HG03097 (cell line): ENCODE measurements around the gene BICC1.

ENCODE experiments used
- ATAC-seq: cut with Tn5 transposase; IDR thresholded peaks from one replicate; pipeline ENCODE4 v1.9.1; 2021; ENCODE audit not compliant: unreplicated experiment, low FRiP score

The BICC1 gene

DNA sequence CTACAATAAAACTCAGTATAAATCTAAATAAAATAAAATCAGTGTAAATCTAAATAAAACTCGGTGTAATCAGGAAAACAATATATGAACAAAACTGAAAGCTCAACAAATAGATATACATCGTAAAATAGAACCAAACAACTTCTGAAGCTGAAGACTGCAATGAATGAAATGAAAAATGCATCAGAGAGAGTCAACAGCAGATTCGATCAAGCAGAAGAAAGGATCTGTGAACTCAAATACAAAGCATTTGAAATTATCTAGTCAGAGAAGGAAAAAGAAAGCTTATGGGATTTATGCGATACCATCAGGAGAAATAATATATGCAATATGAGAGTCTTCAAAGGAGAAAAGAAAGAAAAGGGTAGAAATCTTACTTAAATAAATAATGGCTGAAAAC is 255.0 kb downstream of the BICC1 start:
- ATAC-seq, result no peak

DNA sequence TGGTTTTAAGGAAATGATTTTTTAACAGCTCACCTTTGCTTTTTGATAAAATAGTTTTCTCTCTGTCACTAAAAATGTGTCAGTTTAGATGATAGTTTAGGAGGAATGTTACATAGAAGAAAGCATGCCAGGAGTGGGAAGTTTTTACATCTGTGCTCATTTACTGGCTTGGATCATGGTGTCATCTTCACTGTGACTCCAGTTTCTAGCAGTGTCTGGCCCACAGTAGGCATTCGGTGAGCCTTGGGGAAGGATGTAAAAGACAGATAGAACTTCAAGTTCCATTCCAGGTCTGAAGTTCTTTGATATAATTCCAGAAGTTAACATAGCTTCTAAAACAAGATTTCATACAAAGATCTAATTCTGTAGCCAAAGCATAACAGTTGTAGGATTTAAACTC is 259.2 kb downstream of the BICC1 start:
- ATAC-seq, result no peak

DNA sequence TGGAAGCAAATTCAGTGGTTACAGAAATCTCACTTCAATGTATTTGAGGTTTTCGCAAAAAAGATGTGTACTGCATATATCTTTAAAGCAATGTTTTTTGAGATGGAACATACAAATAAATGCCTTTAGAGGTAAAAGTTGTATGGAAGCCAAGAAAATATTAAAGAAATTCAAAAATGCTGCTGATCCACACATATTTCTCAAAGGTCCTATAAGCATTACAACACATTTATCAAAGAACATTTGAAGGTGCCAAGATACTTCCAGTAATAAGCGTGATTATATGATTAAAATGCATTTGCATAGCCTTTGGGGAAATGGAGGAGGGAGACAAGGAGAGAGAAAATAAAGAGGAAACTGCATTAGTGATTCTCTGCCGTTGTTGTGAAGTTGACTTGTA is 260.1 kb downstream of the BICC1 start:
- no peak for ATAC-seq

DNA sequence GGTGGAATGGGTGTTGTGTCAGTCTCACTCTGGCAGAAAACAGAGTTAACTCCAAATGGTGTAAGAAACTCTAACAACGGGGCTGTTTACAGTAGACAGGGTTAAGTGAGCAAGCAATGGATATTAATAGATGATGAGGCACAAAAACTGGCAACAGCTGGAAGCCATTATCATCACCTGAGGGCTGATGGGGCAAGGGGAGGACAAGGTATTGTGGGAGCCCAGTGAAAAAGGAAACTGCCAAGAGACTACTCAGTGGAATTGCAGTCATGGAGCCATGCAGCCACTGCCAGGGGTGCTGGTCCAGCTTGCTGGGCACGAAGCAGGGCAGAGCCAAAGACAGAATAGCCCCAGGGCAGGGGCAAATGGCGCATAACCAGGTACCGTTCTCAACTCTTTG is 260.7 kb downstream of the BICC1 start:
- ATAC-seq, result no peak

DNA sequence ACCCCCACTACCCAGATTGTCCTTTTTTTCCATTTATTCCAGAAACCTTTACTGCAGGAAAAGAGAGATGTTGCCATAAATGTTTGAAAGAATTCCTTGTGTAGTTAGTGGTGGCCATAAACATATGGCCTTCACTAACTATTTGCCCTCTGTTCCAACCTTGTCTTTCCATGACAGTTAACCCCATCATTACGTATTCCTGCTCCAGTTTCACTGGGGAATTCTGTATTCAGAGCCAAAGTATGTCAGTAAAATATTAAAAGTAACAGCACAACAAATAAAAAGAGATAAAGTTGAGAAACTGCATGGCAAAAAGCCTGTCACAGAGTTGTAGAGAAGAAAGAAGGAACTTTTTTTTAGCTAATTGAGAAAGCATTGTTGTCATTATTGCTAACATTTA is 261.3 kb downstream of the BICC1 start:
- ATAC-seq, result no peak

DNA sequence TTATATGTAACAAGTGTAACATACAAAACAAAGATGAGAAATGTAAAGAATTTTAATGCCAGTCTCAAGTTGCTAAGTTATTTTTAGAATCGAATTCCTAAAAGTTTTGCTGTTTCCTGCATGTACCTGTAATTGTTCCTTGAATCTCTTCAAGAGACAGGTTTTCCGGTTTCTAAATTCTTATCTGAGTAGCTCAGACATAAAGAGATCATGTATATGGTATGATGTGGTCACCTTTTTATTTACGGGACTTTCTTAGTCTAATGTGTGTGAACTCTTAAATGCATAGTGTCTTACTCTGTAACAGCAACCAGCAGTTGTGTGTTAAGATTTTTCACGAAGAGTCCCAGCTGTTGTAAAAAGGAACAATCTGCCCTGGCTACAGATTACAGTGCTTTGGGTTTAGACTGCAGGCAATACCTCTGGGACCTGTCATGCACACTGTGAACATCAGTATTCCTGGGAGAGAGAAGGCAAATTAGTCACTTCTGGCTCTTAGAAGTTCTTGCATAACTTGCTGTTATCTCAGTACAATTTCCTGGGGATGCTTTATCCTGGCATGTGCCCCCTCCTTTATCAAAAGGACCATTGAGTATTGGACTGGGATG is 263.4 kb downstream of the BICC1 start:
- no peak for ATAC-seq

DNA sequence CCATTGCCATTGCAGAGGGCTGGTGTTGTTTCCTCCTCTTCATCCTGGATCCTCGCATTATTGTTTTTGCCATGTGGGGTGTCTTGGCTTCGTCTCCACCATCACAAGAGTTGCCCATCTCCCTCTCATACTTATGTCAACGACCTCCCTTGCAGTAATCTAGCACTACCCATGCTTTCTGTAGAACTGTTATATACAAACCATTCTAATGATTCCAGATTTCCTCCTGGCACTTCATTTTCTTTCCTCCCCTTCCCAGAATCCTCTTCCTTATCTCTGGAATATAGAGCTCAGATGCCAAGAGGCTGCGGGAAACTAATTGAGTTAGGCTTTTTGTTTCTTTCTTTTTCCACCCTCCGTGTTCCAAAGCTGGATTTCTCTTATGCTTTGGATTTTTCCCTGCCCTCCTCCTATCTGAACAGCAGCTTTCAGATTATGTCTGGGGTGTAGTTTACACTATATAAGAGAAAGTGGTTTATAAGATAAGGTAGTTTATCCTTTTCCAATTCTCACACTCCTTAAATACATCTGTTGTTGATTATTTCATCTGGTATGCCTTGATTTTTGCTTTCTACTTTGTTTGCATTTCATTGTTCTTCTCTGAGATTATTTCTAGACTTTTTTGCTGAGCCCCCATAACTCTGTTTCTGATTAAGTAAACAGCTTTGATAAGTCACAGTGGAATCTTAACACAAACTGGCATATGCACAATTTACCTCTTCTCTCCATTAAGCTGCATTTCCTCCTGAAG is 264.1 kb downstream of the BICC1 start:
- ATAC-seq, result no peak

DNA sequence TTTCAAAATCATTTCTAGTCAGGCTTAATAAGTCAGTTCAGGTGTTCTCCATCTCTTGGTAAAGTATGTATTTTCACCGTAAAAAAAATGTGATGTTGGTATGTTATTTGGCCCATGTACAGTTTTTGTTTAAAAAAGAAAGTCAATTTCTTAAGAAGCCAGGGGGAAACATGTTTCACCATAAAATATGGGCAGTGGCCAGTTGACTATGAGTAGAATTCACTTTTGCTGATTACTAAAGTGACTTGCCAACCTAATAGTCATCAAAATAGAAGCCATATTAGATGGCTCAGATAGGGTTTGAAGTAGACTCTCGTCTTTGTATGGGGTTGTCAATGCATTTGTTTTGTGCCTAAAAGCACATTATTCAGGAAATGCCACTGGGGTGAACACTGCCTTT is 266.3 kb downstream of the BICC1 start:
- no peak for ATAC-seq

DNA sequence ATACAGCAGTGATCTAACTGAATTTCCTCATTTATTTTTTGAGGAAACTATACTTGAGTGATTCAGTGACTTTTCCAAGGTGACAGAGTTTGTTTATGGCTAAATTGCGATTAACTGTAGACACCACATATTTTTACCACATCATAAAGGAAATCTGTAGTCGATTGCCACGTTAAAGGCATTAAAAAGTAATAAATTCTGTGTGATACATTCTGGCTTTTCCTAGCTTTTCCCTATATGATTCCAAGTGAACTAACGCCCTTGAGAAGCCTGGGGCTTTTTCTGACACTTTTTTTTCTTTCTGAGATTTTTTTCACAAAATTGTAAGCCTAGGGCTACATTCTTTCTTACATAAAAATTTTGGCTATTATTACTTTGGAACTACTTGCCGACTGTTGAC is 266.9 kb downstream of the BICC1 start:
- ATAC-seq, result no peak

DNA sequence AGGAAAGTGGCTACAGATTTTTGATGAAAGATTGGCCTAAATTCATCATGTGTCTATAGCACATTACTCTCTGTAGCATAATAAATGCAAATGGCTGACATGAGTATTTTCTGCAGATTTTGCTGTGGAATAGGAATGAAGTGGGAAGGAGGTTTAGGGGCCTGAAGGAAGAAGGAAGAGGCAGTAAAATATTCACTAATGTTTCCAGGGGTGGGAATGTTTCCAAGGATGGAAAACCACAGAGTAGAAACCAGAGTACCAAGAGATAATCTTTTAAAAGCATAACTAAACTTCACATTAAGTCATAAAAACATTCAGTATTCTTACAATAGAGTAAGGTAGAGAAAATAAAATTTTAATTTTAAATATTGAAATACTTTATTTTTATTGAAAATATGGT is 267.8 kb downstream of the BICC1 start:
- no peak for ATAC-seq

DNA sequence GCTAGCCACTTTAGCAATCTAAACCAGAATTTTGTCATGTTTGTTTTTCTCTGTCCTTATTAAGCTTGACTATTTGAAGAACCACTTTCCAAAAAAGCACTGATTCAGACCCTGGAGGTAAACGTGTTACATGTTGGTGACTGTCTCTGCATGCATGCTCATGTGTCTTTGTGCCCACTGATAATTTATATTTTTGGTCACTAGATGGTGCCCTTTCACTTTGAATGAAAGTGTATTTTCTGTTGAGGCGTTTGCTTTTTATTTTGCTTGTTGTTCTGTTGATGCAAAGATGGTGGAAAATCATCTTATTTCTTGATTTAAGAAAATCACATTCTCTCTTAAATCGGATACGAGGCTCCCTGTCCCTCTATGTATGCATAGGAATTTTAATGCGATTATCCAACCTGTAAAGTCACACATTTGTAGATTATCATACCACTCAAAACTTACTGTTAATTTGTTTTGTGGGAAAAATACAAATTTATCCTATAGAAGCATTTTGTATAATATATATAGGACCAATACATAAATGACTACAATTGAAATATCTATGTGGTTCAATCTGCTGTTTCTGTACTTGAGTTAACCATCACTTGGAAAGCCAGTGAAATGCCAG is 269.3 kb downstream of the BICC1 start:
- ATAC-seq, result no peak

DNA sequence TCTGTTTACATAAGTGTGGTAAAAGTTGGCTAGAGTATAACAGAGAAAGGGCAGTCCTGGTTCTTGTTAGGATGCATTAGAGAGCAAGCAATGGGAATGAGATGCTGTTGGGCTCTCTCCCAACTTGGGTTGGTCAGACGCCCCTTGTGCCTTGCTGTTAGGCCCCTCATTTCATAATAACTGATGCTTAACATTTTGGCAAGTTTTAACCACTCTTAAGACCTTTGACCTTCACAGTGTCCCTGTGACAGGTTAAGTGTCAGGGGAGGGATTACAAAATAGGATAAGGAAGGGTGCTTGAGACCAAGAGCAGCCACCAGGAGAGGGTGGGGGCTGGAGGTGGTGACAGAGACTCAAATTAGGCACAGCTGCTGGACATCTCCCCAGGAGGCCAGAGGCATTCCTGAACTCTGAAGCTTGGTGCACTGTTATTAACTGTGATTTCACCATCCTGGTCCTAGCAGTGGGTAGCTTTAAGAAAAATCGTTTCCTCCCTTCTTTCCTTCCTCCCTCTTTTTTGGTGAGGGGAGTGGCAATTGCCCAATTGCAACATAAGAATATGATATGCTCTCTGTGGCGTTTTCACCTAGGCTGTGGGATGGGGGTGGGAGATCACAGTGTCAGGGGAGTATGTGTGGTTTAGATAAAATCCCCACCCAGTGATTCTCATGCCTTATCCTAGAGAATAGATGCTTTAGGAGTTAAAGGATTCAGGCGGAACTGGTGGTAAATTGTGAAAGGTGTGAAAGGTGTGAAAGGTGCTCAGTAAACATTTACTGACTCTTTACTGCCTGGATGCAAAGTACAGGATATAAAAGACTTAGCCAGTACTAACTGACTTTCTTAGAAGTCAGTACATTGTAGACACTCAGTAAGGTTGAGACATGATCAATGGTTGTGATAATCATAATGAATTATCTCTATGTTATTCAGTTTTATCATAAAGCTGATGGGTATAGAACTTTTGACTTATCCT is 270.5 kb downstream of the BICC1 start:
- ATAC-seq, result no peak

DNA sequence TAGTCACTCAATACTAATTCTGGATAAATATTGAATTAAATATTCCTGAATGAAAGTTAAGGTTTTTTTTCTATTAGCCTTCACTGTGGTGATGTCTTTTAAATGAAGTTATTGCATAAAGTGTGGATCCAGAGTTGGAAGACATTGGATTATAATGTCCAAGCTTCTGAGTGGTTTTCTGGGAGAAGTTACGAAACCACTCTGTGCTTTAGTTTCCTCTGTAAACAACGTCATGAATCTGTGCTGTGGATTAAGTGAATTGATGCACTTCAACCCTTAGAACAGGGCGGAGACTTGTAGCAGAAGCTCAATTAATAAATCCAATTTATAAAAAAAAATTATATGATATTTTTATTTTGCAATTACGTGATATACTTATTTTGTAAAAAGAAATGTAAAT is 271.7 kb downstream of the BICC1 start:
- ATAC-seq, result no peak

DNA sequence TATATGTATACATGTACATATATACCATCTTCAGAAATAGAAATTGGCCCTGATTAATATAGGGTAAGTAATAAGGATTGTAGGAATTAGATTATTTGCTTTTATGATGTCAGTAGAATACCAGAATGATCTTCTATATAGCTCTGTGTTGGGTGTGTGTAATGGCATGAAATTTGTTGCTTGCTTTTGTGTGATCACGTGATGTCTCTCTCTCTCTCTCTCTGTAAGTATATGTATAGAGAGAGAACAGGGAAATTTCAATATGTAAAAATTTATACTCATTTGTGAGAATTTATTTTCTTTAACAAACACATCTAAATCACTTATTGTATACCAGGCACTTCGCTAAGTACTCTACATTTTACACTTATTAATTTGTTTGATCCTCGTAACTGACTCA is 272.7 kb downstream of the BICC1 start:
- no peak for ATAC-seq

DNA sequence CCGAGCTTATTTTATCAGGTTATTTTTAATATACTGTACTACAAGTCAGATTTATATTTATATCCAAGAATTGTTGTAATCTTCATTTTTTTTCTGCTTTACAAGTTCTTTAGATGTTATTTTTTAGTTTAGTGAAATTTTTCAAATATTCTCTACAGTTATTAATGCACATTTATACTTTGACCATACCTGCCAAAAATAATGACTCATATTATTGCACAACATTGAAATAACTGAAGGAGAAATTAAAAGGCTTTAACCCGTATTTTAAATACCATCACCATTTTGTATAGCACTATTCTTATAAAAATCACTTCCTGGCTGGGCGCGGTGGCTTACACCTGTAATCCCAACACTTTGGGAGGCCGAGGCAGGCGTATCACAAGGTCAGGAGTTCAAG is 278.5 kb downstream of the BICC1 start:
- ATAC-seq, result no peak

DNA sequence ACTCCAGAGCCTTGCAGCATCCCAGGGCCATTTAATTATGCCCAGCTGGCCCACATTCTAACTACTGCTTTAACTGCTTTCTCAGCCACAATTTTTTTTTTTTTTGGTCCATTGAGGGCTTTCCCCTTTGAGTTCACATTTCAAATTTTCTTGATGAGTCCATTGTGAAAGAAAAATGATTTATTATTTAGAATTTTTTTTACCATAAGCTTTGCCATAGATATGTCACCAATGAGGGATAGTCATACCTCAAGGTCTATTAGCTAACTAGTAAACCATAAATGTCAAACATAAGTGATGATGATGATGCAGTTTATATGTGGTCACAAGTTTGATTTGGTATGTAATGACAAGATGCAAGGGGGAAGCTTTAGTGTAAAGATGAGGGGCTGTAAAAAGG is 282.9 kb downstream of the BICC1 start:
- no peak for ATAC-seq

DNA sequence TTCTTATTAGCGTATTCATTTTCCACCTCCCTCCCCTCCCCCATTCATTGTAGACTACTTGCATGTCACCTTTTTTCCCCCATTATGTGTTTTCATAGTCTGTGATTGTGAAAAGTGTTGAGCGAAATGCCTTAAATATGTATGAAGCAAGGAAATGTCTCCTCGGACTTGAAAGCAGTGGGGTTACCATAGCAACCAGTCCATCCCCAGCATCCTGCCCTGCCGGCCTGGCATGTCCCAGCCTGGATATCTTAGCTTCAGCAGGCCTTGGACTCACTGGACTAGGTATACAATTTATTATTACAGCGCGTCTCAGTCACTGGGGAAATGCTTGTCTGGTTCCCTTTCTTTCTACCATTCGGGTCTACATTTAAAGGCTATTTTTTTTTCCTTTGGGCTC is 283.6 kb downstream of the BICC1 start:
- no peak for ATAC-seq

DNA sequence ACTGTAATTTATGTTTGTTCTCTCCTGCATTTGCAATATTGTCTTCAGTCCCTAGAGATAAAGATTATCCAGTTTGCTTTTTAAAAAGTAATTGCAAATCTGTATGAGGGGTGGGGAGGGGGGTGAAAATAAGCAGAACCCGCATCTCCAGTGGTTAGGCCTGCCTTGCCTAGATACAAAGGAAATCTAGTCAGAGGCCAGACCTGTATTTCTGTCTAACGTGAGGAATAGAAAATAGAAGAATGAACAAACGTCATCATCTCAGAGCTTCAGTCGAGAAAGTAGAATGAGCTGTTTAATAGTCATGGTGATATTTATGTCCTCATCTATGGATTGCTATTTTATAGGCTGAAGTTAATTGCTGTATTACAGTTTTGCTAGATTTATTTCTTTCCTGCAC is 284.2 kb downstream of the BICC1 start:
- ATAC-seq, result no peak

DNA sequence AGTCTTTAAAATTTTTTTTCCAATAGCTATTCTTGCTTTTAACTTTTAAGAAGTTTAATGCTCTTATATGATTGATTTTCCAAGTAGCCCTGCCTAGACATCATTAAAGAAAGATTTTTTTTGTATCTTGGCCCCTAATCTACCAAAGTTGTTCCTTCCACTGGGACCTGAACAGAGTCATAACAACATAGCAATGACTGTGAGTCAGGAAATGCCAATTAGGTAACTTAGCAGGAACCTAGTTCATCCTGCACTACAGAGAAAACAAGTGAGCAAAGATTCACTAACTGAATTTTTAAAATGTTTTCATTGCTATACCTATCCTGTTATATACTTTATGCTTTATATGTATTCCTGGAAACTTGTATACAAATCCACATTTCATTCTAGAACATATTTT is 284.7 kb downstream of the BICC1 start:
- ATAC-seq, result no peak

DNA sequence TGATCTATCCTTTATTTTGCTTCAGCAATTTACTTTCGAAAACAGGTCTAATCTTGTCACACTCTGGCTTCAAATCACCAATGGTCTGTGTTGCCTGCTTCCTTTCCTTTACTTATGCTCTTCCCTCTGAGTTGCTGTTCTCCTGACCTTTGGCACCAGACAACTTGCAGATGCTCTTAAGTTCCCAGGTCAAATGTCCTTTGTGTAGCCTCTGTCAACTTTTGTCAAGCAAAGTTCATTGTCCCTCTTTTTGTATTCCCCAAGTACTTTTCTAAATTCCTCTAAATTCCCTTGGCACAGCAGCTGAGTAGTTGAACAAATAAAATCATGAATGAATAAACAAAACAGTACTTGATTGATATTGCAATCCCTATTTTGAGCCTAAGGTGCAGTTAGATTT is 289.4 kb downstream of the BICC1 start:
- no peak for ATAC-seq

DNA sequence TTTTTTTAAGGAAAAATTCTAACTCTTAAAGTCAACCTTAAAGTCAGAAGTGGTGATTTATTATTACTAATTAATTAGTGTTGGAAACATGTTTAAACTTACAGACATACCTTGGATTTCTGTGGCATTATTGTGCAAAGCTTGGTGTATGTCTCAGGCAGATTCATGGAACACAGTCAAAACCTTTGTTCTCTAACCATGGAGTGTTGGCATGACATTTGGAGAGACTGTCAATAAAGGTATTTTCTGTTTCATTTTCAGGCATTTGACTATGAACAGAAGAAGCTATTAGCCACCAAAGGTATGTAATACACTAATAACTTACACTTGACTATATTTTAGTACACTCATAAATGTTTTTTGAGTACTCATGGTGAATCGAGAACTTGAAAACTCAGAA is 293.7 kb downstream of the BICC1 start:
- no peak for ATAC-seq
